NCI-H82 treated with DMSO at 0.1 percent for 48 hours (cell line): ENCODE results near the gene CDK7.
A peak's percentile ranks its signal among the peaks of the same experiment; 100 is the strongest.
"Not testable (repeated sequence)": the region's sequence is repeated elsewhere in the genome, so short reads cannot be mapped to it uniquely, and the experiment has no call there.

Experiments used
- DNase-seq: peaks from one replicate; lab custom pipeline; 2025; ENCODE audit not compliant: unreplicated experiment; lab: John Stamatoyannopoulos, UW

CDK7 gene

GRCh38 chr5:69234457-69235268, at the start of gene CDK7:
TSS of gene CDK7 (plus strand) at chr5:69234886. CDS start at chr5:69234976, 90 bp downstream.
- peak; percentile 59 for DNase-seq

DNA sequence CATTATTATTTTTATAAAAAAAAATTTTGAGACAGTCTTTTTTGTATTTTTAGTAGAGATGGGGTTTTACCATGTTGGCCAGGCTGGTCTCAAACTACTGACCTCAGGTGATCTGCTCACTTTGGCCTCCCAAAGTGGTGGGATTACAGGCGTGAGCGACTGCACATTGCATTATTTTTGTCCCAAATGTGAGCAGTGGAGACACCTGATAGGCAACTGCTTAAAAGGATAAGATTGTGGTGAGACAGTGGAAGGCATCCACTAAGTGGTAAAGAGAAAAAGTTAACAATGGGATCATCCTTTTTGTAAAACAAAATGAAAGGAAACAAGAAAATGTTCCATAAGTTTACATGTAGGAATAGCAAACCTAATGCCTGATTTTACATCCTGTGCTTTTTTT, 47.3 kb upstream of the CDK7 start:
- no peak for DNase-seq

DNA sequence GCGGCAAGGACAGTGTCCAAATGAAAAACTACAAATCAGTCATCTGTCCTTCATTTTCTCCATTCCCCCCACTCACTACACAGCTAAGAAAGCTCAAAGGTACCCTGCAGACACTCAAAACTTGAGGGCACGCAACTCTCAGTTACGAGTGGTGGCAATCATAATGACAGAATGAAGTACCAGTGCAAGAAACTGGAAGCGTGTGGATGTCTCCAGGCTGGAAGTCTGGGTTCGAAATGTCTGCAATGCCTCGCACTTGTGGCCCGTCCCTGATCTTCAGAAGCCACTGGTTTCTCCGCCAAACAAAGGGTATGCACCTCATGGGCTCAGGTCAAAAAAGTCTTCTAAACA, 45.9 kb upstream of the CDK7 start:
- DNase-seq: no peak

DNA sequence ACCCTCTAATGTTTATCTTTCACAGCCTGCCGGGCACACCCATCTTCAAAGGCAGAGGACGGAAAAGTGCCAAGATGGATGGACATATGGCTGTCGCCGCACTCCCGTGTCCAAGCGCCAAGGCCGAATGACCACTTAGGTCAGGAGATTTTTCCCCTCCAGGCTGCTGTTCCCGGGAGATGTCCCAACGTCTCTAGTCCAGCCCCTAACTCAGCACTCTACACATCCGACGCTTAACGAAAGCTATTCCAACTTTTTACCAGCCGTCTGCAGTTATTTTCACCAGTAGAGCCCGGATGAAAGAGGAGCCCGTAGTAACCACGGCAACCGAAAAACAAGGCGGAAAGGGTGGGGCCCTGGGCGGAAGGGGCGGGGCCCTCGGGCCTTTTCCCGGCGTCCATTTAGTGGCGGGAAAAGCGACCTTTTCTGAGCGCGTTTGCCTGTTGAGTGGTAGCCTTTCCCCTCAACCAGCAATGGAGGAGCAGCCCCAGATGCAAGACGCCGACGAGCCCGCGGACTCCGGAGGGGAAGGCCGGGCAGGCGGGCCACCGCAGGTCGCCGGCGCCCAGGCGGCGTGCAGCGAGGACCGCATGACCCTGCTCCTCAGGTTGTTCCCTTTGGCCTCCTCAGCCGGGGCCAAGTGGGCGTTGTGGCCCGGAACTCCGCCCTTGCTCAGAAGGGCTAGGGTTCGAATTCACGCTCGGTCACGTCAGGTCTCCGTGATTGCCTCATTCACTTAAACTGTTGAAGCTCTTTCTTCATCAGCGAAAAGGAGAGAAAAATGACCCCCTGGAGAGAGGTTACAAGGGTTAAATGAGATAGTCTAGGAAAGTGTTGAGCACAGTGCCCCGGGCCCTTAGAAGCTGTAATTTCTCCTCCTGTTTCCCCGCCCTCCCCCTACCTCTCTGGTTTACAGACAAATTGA, 45.3 kb upstream of the CDK7 start, which contains the start of gene CENPH:
TSS of gene CENPH (plus strand) at position 422 of the 925 bp plus-strand sequence. CDS start at position 474, 52 bp downstream.
- peak; percentile 57 for DNase-seq

DNA sequence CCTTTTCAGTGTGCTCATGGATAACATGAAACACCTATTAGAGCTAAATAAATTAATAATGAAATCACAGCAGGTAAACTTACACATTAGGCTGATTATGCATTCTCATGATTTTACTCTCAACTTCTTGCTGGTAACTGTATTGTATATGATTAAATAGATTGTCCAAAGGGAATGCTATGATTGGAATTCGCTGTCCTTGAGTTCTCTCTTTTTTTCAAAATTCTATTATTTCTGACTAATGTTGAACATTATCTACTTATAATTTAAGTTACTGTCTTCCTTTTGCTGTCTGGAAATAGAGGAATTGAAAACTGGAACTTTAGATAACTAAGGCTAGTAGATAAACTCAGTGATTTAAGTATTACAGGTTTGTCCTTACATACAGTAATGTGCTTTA, 32.2 kb upstream of the CDK7 start:
- DNase-seq: no peak

GRCh38 chr5:69206528-69207190, 28.0 kb upstream of the CDK7 start:
- no peak for DNase-seq

- no peak for DNase-seq
Measured at GRCh38 chr5:69209602-69210001, 25.1 kb upstream of the CDK7 start.

DNA sequence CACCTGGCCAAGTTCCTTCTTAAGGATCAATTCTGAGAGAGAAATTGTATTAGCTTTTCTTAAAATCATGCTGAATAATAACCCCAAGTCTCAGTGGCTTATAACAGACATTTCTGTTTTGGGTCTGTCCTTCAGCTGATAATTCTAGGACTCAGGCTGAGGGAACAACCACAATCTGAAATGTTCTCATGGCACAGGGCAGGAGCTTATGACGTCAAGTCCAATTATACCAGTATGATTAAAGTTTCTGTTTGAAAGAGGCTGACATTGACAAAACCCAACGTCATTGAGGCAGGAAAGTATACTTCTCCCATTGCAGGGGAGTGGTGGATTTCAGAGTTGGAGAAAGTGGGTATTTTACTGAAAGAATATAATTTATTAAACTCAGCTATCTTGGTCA, 23.5 kb upstream of the CDK7 start:
- no peak for DNase-seq

- DNase-seq: no peak
Measured at GRCh38 chr5:69212022-69212421, 22.7 kb upstream of the CDK7 start.

DNA sequence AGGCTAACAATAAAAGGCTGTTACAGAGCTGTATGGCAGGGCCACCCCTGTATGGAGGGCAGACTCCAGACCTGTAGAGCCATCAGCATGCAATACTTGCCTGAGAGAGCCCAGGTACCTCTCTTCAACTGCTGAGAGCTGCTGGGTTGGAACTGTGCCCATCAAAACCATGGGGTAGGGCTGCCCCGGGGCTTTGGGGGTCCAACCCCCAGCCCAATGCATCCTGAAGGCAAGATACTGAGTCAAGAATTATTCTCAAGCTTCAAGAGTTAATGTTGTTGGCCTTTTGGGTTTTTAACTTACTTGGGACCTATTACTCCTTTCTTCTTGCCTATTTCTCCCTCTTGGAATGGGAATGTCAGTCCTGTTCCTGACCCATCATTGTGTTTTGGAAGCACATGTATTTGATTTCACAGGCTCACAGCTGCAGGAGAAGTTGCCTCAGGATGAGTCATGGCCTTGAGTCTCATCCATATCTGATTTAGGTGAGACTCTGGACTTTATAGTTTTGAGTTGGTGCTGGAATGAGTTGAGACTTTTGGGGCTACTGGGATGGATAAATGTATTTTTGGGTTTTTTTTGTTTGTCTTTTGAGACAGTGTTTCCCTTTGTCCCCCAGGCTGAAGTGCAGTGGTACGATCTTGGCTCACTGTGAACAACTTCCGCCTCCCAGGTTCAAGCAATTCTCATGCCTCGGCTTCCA, 21.0 kb upstream of the CDK7 start:
- DNase-seq: no peak

DNA sequence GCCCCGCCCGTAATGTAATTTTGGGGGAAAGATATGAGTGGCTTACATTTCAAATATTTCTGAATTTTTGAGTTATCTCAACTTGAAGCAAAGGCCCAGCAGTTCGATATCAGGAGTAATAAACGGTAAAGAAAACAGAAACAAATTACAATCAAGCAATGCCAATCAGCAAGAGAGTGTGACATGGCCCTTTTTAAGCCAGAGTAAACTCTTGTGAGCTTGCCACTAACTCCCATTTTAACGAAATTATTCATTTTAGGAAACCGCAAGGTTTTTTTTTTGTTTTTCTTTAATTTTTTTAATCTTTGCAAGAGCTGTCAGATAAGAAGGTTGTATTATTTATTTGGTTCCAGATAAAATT, 17.6 kb upstream of the CDK7 start:
- DNase-seq: no peak

DNA sequence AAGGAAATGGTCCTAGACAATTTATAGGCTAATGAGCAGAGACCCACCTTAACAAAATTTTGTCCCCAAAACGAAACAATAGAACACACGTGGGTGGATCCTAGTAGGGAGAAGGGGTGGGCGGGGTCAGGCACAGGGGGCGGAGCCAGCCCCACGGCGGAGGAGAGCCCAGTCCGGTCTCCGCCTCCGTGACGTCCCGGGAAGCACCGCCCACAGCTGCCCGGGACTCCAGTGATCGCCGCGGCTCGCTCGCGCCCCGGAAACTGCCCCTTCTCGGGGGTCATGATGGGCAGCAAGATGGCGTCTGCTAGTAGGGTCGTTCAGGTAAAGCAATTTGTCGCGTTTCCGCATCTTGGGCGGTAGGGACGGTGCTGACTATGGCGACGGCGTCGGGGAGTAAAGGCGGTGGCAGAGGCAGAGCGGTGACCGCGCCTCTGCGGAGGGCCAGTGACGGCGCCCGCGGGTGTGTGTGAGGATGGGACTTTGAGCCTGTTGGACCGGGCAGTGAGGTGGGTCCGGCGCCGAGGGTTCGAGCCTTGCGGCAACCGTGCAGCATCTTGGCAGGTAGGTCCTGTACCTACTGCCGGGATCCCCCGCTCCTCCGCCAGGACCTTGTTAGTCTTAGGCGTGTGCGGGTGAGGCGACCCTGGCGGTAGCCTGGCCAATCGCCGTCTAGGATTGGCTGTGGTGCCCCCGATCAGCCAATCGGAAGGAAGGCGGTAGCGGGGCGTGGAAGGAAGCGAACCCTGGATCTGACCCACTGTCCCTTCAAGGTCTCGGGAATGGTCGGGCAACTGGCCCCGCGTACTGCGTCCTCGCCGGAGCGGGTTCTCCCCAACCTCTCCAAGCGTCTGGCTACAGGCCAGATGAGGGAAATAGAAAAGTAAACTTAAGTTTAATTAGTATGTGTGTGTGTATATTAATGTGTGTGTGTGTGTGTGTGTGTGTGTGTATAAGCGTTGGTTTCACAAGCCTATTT, 16.8 kb upstream of the CDK7 start:
- DNase-seq: peak; percentile 61

- no peak for DNase-seq
Measured at GRCh38 chr5:69219939-69220338, 14.7 kb upstream of the CDK7 start.

GRCh38 chr5:69220371-69220770, 14.3 kb upstream of the CDK7 start:
- DNase-seq: not testable (repeated sequence)

DNA sequence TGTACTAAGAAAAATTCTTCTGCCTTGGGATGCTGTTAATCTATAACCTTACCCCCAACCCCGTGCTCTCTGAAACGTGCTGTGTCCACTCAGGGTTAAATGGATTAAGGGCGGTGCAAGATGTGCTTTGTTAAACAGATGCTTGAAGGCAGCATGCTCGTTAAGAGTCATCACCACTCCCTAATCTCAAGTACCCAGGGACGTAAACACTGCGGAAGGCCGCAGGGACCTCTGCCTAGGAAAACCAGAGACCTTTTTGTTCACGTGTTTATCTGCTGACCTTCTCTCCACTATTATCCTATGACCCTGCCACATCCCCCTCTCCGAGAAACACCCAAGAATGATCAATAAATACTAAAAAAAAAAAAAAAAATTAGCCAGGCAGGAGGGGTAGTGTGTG, 13.9 kb upstream of the CDK7 start:
- not testable (repeated sequence) for DNase-seq

GRCh38 chr5:69224520-69224919, 10.2 kb upstream of the CDK7 start:
- no peak for DNase-seq

- DNase-seq: no peak
Measured at GRCh38 chr5:69225860-69226259, 8.8 kb upstream of the CDK7 start.

DNA sequence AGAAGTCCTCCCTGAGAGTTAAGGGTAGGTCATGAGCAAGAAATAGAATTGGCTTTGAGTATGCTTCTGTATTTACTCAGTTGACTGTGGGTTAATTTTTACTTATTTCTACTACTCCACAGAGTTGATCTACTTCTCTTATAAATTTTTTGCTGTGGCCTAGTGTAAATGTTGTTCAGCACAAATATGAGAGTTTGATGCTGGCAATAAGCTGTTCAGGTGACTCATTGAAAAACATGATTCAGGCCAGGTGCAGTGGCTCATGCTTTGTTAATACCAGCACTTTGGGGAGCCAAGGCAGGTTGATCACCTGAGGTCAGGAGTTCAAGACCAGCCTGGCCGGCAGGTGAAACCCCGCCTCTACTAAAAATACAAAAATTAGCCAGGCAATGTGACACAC, 4.5 kb upstream of the CDK7 start:
- no peak for DNase-seq

DNA sequence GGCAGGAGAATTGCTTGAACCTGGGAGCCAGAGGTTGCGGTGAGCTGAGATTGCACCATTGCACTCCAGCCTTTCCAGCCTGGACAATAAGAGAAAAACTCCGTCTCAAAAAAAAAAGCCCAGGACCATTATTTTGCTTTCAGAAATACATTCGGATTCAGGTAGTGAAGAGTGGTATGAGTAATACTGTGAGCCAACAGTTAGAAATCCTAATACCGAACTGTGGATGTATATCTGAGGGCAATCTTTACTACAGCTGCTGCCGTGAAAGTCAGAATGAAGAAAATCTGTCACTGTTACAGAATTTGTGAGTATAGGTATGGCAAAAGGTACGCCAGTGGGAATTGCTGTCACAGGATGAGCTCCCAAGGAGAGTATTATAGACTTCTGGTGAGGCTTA, 3.4 kb upstream of the CDK7 start:
- no peak for DNase-seq

DNA sequence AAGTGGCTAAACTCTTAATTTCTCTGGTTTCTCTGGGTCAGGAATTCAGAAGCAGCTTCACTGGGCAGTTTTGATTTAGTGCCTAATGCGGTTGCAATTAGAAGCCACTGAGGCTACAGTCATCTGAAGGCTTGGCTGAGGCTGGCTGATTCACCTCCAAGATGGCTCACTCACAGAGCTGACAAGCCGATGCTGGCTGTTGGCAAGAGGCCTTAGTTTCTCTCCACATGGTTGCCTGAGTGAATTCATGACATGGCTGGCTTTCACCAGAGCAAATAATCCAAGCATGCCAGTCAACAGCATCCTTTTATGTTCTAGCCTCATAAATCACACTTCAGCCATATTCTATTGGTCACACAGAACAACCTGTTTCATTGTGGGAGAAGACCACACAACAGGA, 2.8 kb upstream of the CDK7 start:
- DNase-seq: no peak
